ENCODE data around the gene LAIR1.

The LAIR1 gene

DNA sequence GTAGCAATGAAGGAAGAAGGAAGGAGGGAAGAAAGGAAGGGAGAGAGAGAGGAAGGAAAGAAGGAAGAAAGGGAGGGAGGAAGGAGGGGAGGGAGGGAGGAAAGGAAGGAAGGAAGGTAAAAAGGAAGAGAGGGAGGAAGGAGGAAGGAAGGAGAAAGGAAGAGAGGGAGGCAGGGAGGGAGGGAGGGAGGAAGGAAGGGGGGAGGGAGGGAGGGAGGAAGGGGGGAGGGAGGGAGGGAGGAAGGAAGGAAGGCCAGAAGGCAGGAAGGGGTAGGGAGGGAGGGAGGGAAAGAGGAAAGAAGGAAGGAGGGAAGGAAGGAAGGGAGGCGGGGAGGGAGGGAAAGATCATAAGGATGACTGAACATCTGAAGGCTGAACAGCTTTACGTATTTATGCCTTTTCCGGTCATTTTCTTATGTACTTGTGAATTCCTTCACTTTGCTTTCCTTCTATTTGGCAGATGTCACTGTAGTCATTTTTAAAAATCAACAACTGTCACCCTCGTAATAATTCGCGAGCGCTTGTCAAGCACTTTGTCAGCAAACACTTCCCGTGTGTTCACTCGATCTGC, 43.8 kb upstream of the LAIR1 start:
- peaks cover 10% of the 10 kb centered on the region for H3K27me3 ChIP-seq (ENCODE audit: insufficient read depth, low read depth)
- no peak overlapping the region for H3K4me2 ChIP-seq
- no peaks in the 10 kb centered on the region for H3K36me3 ChIP-seq (ENCODE audit: insufficient read depth)
- no peaks in the 10 kb centered on the region for H3K4me1 ChIP-seq (ENCODE audit: low read depth, poor library complexity, severe bottlenecking)
- H4K20me1 ChIP-seq (ENCODE audit: insufficient read depth): no peaks in the 10 kb centered on the region
- no peak overlapping the region for H2AFZ ChIP-seq (ENCODE audit: low read depth)
- H3K4me3 ChIP-seq (IDR thresholded peaks at IDR 0.05; ENCODE audit: insufficient read depth, low read depth, low read length): no peak overlapping the region
- no peak overlapping the region for H3K9ac ChIP-seq
- H3K27ac ChIP-seq: no peak overlapping the region
- TF ChIP-seq, protein P1, sequence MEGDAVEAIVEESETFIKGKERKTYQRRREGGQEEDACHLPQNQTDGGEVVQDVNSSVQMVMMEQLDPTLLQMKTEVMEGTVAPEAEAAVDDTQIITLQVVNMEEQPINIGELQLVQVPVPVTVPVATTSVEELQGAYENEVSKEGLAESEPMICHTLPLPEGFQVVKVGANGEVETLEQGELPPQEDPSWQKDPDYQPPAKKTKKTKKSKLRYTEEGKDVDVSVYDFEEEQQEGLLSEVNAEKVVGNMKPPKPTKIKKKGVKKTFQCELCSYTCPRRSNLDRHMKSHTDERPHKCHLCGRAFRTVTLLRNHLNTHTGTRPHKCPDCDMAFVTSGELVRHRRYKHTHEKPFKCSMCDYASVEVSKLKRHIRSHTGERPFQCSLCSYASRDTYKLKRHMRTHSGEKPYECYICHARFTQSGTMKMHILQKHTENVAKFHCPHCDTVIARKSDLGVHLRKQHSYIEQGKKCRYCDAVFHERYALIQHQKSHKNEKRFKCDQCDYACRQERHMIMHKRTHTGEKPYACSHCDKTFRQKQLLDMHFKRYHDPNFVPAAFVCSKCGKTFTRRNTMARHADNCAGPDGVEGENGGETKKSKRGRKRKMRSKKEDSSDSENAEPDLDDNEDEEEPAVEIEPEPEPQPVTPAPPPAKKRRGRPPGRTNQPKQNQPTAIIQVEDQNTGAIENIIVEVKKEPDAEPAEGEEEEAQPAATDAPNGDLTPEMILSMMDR (conservative IDR thresholded peaks at IDR 0.05; ENCODE audit: low read depth, low read length): no peak
- H3K79me2 ChIP-seq (ENCODE audit: insufficient read depth, low read depth): no peaks in the 10 kb centered on the region

DNA sequence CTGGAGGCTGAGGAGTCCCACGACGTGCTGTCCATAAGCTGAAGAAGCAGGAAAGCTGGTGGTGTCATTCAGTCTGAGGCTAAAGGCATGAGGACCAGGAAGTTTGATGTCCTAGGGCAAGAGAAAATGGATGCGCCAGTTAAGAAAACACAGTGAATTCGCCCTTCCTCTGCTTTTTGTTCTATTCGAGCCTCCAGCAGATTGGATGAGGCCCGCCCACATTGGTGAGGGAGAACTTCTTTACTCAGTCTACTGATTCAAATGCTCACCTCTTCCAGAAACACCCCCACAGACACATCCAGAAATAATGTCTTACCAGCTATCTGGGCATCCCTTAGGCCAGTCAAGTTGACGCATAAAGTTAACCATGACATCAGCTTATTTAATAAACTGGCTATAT, 43.0 kb upstream of the LAIR1 start:
- H3K27ac ChIP-seq: no peak overlapping the region
- H3K4me1 ChIP-seq (ENCODE audit: low read depth, poor library complexity, severe bottlenecking): no peaks in the 10 kb centered on the region
- no peaks in the 10 kb centered on the region for H4K20me1 ChIP-seq (ENCODE audit: insufficient read depth)
- TF ChIP-seq, protein P1 (conservative IDR thresholded peaks at IDR 0.05; ENCODE audit: low read depth, low read length): no peak
- H3K9ac ChIP-seq: no peak overlapping the region
- no peaks in the 10 kb centered on the region for H3K79me2 ChIP-seq (ENCODE audit: insufficient read depth, low read depth)
- H2AFZ ChIP-seq (ENCODE audit: low read depth): no peak overlapping the region
- no peaks in the 10 kb centered on the region for H3K36me3 ChIP-seq (ENCODE audit: insufficient read depth)
- H3K4me3 ChIP-seq (IDR thresholded peaks at IDR 0.05; ENCODE audit: insufficient read depth, low read depth, low read length): no peak overlapping the region
- peaks cover 10% of the 10 kb centered on the region for H3K27me3 ChIP-seq (ENCODE audit: insufficient read depth, low read depth)
- no peak overlapping the region for H3K4me2 ChIP-seq

GRCh38 chr19:54405628-54406027, 40.9 kb upstream of the LAIR1 start:
- H3K4me1 ChIP-seq (ENCODE audit: low read depth, poor library complexity, severe bottlenecking): no peaks in the 10 kb centered on the region
- H3K36me3 ChIP-seq (ENCODE audit: insufficient read depth): no peaks in the 10 kb centered on the region
- no peak overlapping the region for H3K9ac ChIP-seq
- no peak overlapping the region for H3K4me2 ChIP-seq
- no peak overlapping the region for H3K27ac ChIP-seq
- no peaks in the 10 kb centered on the region for H4K20me1 ChIP-seq (ENCODE audit: insufficient read depth)
- H2AFZ ChIP-seq (ENCODE audit: low read depth): no peak overlapping the region
- peaks cover 14% of the 10 kb centered on the region for H3K27me3 ChIP-seq (ENCODE audit: insufficient read depth, low read depth)
- H3K4me3 ChIP-seq (IDR thresholded peaks at IDR 0.05; ENCODE audit: insufficient read depth, low read depth, low read length): no peak overlapping the region
- no peaks in the 10 kb centered on the region for H3K79me2 ChIP-seq (ENCODE audit: insufficient read depth, low read depth)
- TF ChIP-seq, protein P1 (conservative IDR thresholded peaks at IDR 0.05; ENCODE audit: low read depth, low read length): no peak

DNA sequence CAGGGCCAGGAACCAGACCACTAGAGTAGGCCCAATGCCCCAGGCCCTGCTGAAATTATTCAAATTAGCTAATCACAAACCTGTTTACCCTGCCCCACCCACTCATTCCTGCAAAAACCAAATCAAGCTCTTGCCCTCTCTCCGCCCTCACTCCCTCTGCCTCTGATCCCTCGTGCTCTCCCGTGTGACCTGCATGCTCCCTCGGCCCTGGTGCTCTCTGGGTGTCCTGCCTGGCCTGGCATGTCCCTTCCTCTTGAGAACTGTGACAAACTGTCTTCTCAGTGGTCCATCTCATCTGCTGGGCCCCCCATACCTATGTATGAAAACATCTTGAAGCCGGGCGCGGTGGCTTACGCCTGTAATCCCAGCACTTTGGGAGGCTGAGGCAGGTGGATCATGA, 38.3 kb upstream of the LAIR1 start:
- TF ChIP-seq, protein P1 (conservative IDR thresholded peaks at IDR 0.05; ENCODE audit: low read depth, low read length): no peak

More for the DNA sequence above, 38.3 kb upstream of the LAIR1 start:
- no peaks in the 10 kb centered on the region for H3K79me2 ChIP-seq (ENCODE audit: insufficient read depth, low read depth)
- no peaks in the 10 kb centered on the region for H3K36me3 ChIP-seq (ENCODE audit: insufficient read depth)
- no peak overlapping the region for H3K4me3 ChIP-seq (IDR thresholded peaks at IDR 0.05; ENCODE audit: insufficient read depth, low read depth, low read length)
- H3K27me3 ChIP-seq (ENCODE audit: insufficient read depth, low read depth): peaks cover 26% of the 10 kb centered on the region
- no peak overlapping the region for H3K9ac ChIP-seq
- H2AFZ ChIP-seq (ENCODE audit: low read depth): no peak overlapping the region
- H4K20me1 ChIP-seq (ENCODE audit: insufficient read depth): no peaks in the 10 kb centered on the region
- no peaks in the 10 kb centered on the region for H3K4me1 ChIP-seq (ENCODE audit: low read depth, poor library complexity, severe bottlenecking)
- H3K4me2 ChIP-seq: no peak overlapping the region
- no peak overlapping the region for H3K27ac ChIP-seq

All from KMS-11 (cell line).